Thoracic aorta (tissue), 2 donors: ENCODE measurements around the gene KBTBD4. TPM values are rescaled to one million over a fixed set of nuclear protein-coding genes. Genes with fewer than 3 reads are reported as not detected.
"Not testable (repeated sequence)": the region's sequence is repeated elsewhere in the genome, so short reads cannot be mapped to it uniquely, and the experiment has no call there.

Experiments
- ATAC-seq: fragments of 150-250 bp; one replicate; pipeline ENCODE4 v1.8.0; 2017; ENCODE audit warnings: low read depth; ENCODE audit not compliant: insufficient number of reproducible peaks, low FRiP score
- DNase-seq: peaks from one replicate; pipeline ENCODE4 v3.0.0-alpha.2; 2020; ENCODE audit warnings: low spot score
- H3K27ac ChIP-seq, 2 donors: fragments of 200-600 bp; sonication (generic); 1 replicate in 1 of 2; 2 replicates in 1 of 2; pipeline ENCODE4 v1.5.1; 2016; ENCODE audit warnings: mild to moderate bottlenecking in 2 of 2, moderate library complexity in 2 of 2
- H3K27me3 ChIP-seq: fragments of 200-600 bp; sonication (generic); replicated peaks from 2 replicates; pipeline ENCODE4 v1.6.0; 2016; ENCODE audit warnings: mild to moderate bottlenecking; ENCODE audit not compliant: insufficient read depth
- H3K36me3 ChIP-seq: fragments of 200-600 bp; sonication (generic); one replicate; pipeline ENCODE4 v1.5.1; 2016
- H3K4me1 ChIP-seq, 2 donors: fragments of 200-600 bp; sonication (generic); 1 replicate in 1 of 2; 2 replicates in 1 of 2; pipeline versions ENCODE4 v1.5.1 to v1.6.0; 2016; ENCODE audit warnings: low read depth in 2 of 2, mild to moderate bottlenecking in 1 of 2; ENCODE audit not compliant: control insufficient read depth in 1 of 2
- H3K4me3 ChIP-seq: fragments of 200-600 bp; sonication (generic); 2 replicates; pipeline ENCODE4 v1.5.1; 2016; ENCODE audit warnings: mild to moderate bottlenecking
- H3K9me3 ChIP-seq: fragments of 200-600 bp; sonication (generic); 2 replicates; pipeline ENCODE4 v1.5.1; 2016
- total RNA-seq, 2 donors: library from RNA; depleted of rRNA; stranded (reverse); fragments of >200 nt; gene quantifications; one replicate each; pipeline versions ENCODE4 v1.1.0 to v1.2.3, GENCODE V29; 2016
- TF ChIP-seq, protein P1 (sequence below): fragments of 200-600 bp; sonication (generic); IDR thresholded peaks from one replicate; pipeline ENCODE4 v1.5.1; 2019; ENCODE audit warnings: antibody characterized with exemption

KBTBD4 gene
- total RNA-seq, 2 donors from 2014 or later, result 14.9 to 19.1 TPM

DNA sequence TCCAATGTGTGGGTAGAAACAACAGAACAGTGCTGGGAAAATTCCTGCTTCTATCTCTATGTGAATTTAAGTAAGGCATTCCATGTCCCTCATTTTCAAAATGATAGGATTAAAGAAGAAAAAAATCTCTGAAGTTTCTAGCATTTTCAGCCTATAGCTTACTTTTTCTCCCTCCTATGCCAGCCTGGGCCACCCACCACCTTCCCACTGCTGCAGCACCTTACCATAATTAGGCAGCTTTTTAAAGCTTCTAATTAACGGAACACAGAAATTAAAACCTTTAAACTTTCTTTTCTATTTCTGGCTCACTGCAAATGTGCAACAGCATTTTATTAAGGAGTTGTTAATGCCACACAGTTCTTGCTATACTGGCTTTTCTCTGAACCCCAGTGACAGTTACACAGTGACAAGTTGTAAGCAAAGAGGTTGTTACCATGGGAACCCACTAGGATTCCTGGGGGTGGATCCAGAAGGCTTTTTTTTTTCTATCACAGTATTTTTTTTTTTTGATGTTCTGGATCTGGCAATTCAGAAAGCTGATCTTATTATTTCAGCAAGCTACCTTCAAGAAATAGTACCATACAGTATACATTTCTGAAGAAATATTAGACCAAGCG lies 46.1 kb downstream of the KBTBD4 start:
- TF ChIP-seq, protein P1, sequence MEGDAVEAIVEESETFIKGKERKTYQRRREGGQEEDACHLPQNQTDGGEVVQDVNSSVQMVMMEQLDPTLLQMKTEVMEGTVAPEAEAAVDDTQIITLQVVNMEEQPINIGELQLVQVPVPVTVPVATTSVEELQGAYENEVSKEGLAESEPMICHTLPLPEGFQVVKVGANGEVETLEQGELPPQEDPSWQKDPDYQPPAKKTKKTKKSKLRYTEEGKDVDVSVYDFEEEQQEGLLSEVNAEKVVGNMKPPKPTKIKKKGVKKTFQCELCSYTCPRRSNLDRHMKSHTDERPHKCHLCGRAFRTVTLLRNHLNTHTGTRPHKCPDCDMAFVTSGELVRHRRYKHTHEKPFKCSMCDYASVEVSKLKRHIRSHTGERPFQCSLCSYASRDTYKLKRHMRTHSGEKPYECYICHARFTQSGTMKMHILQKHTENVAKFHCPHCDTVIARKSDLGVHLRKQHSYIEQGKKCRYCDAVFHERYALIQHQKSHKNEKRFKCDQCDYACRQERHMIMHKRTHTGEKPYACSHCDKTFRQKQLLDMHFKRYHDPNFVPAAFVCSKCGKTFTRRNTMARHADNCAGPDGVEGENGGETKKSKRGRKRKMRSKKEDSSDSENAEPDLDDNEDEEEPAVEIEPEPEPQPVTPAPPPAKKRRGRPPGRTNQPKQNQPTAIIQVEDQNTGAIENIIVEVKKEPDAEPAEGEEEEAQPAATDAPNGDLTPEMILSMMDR, result no peak
- peak overlapping the region in 1 of 2 donors; percentile 70 for H3K27ac ChIP-seq
- ATAC-seq, result no peak
- no peaks in the 10 kb centered on the region for H3K36me3 ChIP-seq
- no peaks in the 10 kb centered on the region for H3K27me3 ChIP-seq
- H3K9me3 ChIP-seq, result no peaks in the 10 kb centered on the region
- DNase-seq, result no peak
- peaks cover 43 to 71% of the 10 kb centered on the region in 2 donors for H3K4me1 ChIP-seq
- H3K4me3 ChIP-seq, result no peak overlapping the region

- Histone ChIP-seq H3K27ac (peak overlapping the region in 1 of 2 donors; percentile 70), H3K27me3 (no peaks in the 10 kb centered on the region), H3K36me3 (no peaks in the 10 kb centered on the region), H3K4me3 (no peak overlapping the region), H3K4me1 (peaks cover 33 to 71% of the 10 kb centered on the region in 2 donors), H3K9me3 (no peaks in the 10 kb centered on the region)
- no peak for ATAC-seq
- TF ChIP-seq, protein P1, result no peak
- DNase-seq, result no peak
Observed at GRCh38 chr11:47531666-47532065, 47.1 kb downstream of the KBTBD4 start.

DNA sequence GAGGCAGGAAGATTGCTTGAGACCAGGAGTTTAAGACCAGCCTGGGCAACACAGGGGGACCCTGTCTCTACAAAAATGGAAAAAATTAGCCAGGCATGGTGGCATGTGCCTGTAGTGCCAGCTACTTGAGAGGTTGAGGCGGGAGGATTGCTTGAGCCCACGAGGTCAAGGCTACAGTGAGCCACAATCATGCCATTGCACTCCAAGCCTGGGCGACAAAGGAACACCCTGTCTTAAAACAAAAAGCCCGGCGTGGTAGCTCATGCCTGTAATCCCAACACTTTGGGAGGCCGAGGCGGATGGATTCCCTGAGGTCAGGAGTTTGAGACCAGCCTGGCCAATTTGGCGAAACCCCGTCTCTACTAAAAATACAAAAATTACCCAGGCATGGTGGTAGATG lies 48.0 kb downstream of the KBTBD4 start:
- not testable (repeated sequence) for DNase-seq

GRCh38 chr11:47529951-47530350 lies 48.8 kb downstream of the KBTBD4 start:
- no peak overlapping the region for H3K4me3 ChIP-seq
- no peaks in the 10 kb centered on the region for H3K9me3 ChIP-seq
- no peaks in the 10 kb centered on the region for H3K27me3 ChIP-seq
- H3K27ac ChIP-seq, result no peak overlapping the region
- no peak for ATAC-seq
- peaks cover 42 to 71% of the 10 kb centered on the region in 2 donors for H3K4me1 ChIP-seq
- H3K36me3 ChIP-seq, result no peaks in the 10 kb centered on the region
- DNase-seq, result no peak
- TF ChIP-seq, protein P1, result no peak

More for the DNA sequence above, 48.0 kb downstream of the KBTBD4 start:
- Histone ChIP-seq H3K27ac (peak overlapping the region in 1 of 2 donors; percentile 29), H3K4me1 (peaks cover 34 to 71% of the 10 kb centered on the region in 2 donors)
- not testable (repeated sequence) for H3K36me3 ChIP-seq, H3K9me3 ChIP-seq, H3K4me3 ChIP-seq, H3K27me3 ChIP-seq, ATAC-seq

DNA sequence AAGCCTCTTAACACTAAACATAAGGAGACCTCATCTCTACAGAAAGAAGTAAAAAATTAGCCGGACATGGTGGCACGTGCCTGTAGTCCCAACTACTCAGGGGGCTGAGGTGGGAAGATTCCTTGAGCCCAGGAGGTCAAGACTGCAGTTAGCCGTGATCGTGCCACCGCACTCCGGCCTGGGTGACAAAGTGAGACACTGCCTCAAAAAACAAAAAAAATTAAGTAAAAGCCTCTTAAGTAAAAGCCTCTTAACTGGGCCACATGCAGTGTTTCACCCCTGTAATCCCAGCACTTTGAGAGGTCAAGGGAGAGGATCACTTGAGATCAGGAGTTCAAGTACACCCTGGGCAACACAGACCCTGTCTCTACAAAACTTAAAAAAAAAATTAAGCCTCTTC lies 51.6 kb downstream of the KBTBD4 start:
- H3K27ac ChIP-seq, result peak overlapping the region in 1 of 2 donors; percentile 75
- DNase-seq, result no peak
- H3K36me3 ChIP-seq, result no peaks in the 10 kb centered on the region
- TF ChIP-seq, protein P1, result no peak
- no peaks in the 10 kb centered on the region for H3K27me3 ChIP-seq
- peaks cover 46 to 74% of the 10 kb centered on the region in 2 donors for H3K4me1 ChIP-seq
- ATAC-seq, result no peak
- H3K9me3 ChIP-seq, result no peaks in the 10 kb centered on the region
- H3K4me3 ChIP-seq, result no peak overlapping the region

DNA sequence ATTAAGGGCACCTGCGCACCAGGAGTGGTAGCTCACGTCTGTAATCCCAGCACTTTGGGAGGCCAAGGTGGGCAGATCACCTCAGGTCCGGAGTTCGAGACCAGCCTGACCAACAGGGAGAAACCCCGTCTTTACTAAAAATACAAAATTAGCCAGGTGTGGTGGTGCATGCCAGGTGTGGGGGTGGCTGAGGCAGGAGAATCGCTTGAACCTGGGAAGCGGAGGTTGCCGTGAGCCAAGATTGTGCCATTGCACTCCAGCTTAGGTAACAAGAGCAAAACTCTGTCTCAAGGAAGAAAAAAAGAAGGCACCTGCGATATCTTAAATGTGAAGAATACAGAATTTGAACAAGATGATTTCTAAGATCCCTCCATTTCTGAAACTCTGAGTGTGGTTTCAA lies 52.7 kb downstream of the KBTBD4 start:
- H3K36me3 ChIP-seq, H3K4me3 ChIP-seq, H3K27me3 ChIP-seq, DNase-seq, H3K9me3 ChIP-seq, ATAC-seq: not testable (repeated sequence)
- Histone ChIP-seq H3K4me1 (peaks cover 51 to 74% of the 10 kb centered on the region in 2 donors), H3K27ac (peak overlapping the region; percentile 73 to 75)
